Prostate gland (tissue), 2 donors: ENCODE data around the gene ZNF701.
"Not testable (repeated sequence)": the region's sequence is repeated elsewhere in the genome, so short reads cannot be mapped to it uniquely, and the experiment has no call there.

Experiments used
- POLR2A ChIP-seq: fragments of 450-650 bp; IDR thresholded peaks from one replicate; pipeline ENCODE4 v1.6.1; 2016; ENCODE audit warnings: antibody characterized with exemption, mild to moderate bottlenecking
- TF ChIP-seq, protein P1 (sequence below), 4 experiments: fragments of 200-600 bp in 2 of 4; fragments of 450-650 bp in 2 of 4; sonication (generic) in 2 of 4; IDR thresholded peaks; 1 replicate in 3 of 4; 2 replicates in 1 of 4; pipeline ENCODE4 v1.5.1; 2016 to 2019; ENCODE audit warnings: antibody characterized with exemption in 4 of 4, mild to moderate bottlenecking in 2 of 4, moderate library complexity in 2 of 4

DNA sequence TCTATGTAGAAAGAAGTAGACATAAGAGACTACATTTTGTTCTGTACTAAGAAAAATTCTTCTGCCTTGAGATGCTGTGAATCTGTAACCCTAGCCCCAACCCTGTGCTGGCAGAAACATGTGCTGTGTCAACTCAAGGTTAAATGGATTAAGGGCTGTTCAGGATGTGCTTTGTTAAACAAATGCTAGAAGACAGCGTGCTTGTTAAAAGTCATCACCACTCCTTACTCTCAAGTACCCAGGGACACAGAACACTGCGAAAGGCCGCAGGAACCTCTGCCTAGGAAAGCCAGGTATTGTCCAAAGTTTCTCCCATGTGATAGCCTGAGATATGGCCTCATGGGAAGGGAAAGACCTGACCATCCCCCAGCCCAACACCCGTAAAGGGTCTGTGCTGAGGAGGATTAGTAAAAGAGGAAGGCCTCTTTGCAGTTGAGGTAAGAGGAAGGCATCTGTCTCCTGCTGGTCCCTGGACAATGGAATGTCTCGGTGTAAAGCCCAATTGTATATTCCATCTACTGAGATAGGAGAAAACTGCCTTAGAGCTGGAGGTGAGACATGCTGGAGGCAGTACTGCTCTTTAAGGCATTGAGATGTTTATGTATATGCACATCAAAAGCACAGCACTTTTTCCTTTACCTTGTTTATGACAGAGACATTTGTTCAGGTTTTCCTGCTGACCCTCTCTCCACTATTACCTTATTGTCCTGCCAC lies 11.2 kb upstream of the ZNF701 start:
- TF ChIP-seq, protein P1, sequence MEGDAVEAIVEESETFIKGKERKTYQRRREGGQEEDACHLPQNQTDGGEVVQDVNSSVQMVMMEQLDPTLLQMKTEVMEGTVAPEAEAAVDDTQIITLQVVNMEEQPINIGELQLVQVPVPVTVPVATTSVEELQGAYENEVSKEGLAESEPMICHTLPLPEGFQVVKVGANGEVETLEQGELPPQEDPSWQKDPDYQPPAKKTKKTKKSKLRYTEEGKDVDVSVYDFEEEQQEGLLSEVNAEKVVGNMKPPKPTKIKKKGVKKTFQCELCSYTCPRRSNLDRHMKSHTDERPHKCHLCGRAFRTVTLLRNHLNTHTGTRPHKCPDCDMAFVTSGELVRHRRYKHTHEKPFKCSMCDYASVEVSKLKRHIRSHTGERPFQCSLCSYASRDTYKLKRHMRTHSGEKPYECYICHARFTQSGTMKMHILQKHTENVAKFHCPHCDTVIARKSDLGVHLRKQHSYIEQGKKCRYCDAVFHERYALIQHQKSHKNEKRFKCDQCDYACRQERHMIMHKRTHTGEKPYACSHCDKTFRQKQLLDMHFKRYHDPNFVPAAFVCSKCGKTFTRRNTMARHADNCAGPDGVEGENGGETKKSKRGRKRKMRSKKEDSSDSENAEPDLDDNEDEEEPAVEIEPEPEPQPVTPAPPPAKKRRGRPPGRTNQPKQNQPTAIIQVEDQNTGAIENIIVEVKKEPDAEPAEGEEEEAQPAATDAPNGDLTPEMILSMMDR (IDR thresholded peaks at IDR 0.05): not testable (repeated sequence)
- TF ChIP-seq POLR2A: not testable (repeated sequence)
